Stimulated activated effector memory CD8-positive, alpha-beta T cell treated with anti-CD3 and anti-CD28 coated beads, Interleukin-12 subunit alpha, Interleukin-12 subunit beta, amount 100 ng/mL, for 72 hours (primary cell): ENCODE measurements around the gene FRMD4B.
A peak's percentile ranks its signal among the peaks of the same experiment; 100 is the strongest.

Source experiments
- ATAC-seq: fragments of 150-1000 bp; cut with Tn5 transposase; 2 replicates; pipeline ENCODE4 v1.10.0; 2021
- DNase-seq, 2 donors: peaks; one replicate each; pipeline ENCODE4 v3.0.0; 2021 to 2022; ENCODE audit warnings: low spot score in 2 of 2
- H3K27ac Mint-ChIP-seq: one replicate; pipeline ENCODE4 v1.8.0; 2022; ENCODE audit warnings: mild to moderate bottlenecking, mixed read lengths
- H3K36me3 Mint-ChIP-seq: one replicate; pipeline ENCODE4 v1.8.0; 2022; ENCODE audit warnings: mild to moderate bottlenecking, mixed read lengths
- H3K4me1 Mint-ChIP-seq: one replicate; pipeline ENCODE4 v1.8.0; 2022; ENCODE audit warnings: mixed read lengths
- H3K4me3 Mint-ChIP-seq: one replicate; pipeline ENCODE4 v1.8.0; 2022; ENCODE audit warnings: mild to moderate bottlenecking, mixed read lengths
- H3K9me3 Mint-ChIP-seq: one replicate; pipeline ENCODE4 v1.8.0; 2022; ENCODE audit warnings: mixed read lengths

The FRMD4B gene

GRCh38 chr3:69137412-69137811, 248.5 kb downstream of the FRMD4B start:
- no peak for DNase-seq
- H3K27ac Mint-ChIP-seq = no peak overlapping the region
- no peak overlapping the region for H3K4me3 Mint-ChIP-seq
- H3K4me1 Mint-ChIP-seq = no peaks in the 10 kb centered on the region
- ATAC-seq = no peak
- no peaks in the 10 kb centered on the region for H3K36me3 Mint-ChIP-seq
- H3K9me3 Mint-ChIP-seq = no peaks in the 10 kb centered on the region

GRCh38 chr3:69137005-69137404, 248.9 kb downstream of the FRMD4B start:
- Mint-ChIP-seq H3K27ac (no peak overlapping the region), H3K4me3 (no peak overlapping the region), H3K4me1 (no peaks in the 10 kb centered on the region), H3K36me3 (no peaks in the 10 kb centered on the region), H3K9me3 (no peaks in the 10 kb centered on the region)
- no peak for ATAC-seq
- DNase-seq = no peak

DNA sequence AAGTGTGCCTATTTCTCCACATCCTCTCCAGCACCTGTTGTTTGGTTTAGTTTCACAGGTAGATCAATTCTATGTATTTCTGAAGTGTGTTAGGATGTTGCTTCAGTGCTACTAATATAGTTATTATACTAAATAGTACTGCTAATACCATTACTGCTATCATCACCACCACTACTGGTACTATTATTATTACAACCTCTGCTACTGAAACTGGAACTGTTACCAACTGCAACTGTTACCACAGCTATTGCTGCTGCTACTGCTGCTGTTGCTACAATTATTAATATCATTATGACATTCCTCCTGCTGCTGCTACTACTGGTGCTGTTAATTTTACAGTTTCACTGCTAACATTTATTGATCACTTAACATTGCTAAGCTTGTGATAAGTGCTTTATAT, 255.2 kb downstream of the FRMD4B start:
- Mint-ChIP-seq H3K36me3 (no peaks in the 10 kb centered on the region), H3K4me1 (no peaks in the 10 kb centered on the region), H3K4me3 (no peak overlapping the region), H3K27ac (no peak overlapping the region), H3K9me3 (no peaks in the 10 kb centered on the region)
- ATAC-seq (peak; percentile 81), DNase-seq (no peak)

DNA sequence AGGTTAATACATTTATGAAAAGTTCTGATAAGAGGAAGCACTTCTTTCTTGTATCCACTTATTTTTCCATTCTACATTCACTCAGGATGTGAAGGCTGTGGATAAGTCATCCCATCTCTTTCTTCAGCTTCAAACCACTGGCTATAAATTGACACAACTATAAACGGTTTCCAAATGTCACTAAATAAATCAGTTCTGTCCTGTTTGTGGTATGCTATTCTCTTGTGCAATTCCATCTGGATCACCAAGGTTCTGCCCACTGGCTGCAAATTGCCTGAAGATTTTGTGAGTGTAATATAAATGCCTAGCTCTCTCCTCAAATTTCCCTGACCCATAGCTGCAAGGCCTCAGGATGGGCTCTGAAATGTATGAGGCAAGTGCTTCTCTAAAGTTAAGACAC, 256.4 kb downstream of the FRMD4B start:
- no peak for ATAC-seq
- H3K27ac Mint-ChIP-seq = no peak overlapping the region
- no peak overlapping the region for H3K4me3 Mint-ChIP-seq
- no peaks in the 10 kb centered on the region for H3K4me1 Mint-ChIP-seq
- H3K9me3 Mint-ChIP-seq = no peaks in the 10 kb centered on the region
- no peak for DNase-seq
- H3K36me3 Mint-ChIP-seq = no peaks in the 10 kb centered on the region

DNA sequence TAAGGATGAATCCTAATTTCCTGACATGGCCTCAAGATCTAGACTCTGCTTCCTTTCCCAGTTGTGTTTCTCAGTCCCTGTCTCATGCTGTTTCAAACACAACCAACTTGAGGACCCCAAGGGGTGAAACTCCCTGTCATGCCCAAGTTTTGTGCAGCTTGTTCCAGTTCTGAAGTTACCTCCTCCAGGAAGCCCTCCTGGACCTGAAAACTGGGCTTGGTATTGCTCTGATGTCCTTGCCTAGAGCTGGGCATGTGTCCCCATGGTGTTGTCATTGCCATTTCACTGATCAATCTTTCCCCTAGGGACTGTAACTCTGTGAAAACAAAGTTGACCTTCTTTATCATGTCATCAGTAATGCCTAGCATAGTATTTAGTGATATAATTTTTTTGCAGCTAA, 257.4 kb downstream of the FRMD4B start:
- H3K36me3 Mint-ChIP-seq = no peaks in the 10 kb centered on the region
- no peaks in the 10 kb centered on the region for H3K4me1 Mint-ChIP-seq
- H3K4me3 Mint-ChIP-seq = no peak overlapping the region
- no peak for DNase-seq
- H3K9me3 Mint-ChIP-seq = no peaks in the 10 kb centered on the region
- ATAC-seq = no peak
- no peak overlapping the region for H3K27ac Mint-ChIP-seq

DNA sequence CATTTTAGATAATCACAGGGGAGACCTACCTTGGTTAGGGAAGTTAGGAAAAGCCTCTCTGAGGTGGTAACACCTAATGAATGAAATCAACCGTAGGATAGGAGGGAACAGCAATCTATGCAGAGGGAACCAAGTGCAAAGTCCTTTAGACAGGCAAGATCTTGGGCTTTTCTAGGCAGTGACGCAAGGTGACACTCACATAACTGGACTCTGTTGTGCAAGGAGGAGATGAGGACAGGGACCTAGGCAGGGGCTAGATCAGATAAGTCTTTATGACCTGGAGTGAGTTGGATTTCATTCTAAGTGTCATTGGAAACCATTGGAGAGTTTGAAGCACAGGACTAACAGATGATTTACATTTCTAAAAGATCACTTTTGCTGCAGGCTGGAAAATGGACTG, 258.9 kb downstream of the FRMD4B start:
- Mint-ChIP-seq H3K4me3 (no peak overlapping the region), H3K27ac (no peak overlapping the region), H3K9me3 (no peaks in the 10 kb centered on the region), H3K36me3 (no peaks in the 10 kb centered on the region), H3K4me1 (no peaks in the 10 kb centered on the region)
- ATAC-seq (no peak), DNase-seq (no peak)

- DNase-seq = no peak
- Mint-ChIP-seq H3K36me3 (no peaks in the 10 kb centered on the region), H3K27ac (no peak overlapping the region), H3K4me1 (no peaks in the 10 kb centered on the region), H3K4me3 (no peak overlapping the region), H3K9me3 (no peaks in the 10 kb centered on the region)
- ATAC-seq = no peak
Observed at GRCh38 chr3:69126216-69126615, 259.7 kb downstream of the FRMD4B start.

GRCh38 chr3:69122403-69122802, 263.5 kb downstream of the FRMD4B start, which contains the start of gene LMOD3:
LMOD3 (minus strand) TSS chr3:69122595; CDS start chr3:69122386, 209 bp downstream.
- DNase-seq (no peak), ATAC-seq (no peak)
- Mint-ChIP-seq H3K27ac (no peak within 1 kb of the TSS), H3K4me1 (no peaks in the 10 kb centered on the region), H3K4me3 (no peak within 1 kb of the TSS), H3K9me3 (no peaks in the 10 kb centered on the region), H3K36me3 (no peaks in the 10 kb centered on the region)

DNA sequence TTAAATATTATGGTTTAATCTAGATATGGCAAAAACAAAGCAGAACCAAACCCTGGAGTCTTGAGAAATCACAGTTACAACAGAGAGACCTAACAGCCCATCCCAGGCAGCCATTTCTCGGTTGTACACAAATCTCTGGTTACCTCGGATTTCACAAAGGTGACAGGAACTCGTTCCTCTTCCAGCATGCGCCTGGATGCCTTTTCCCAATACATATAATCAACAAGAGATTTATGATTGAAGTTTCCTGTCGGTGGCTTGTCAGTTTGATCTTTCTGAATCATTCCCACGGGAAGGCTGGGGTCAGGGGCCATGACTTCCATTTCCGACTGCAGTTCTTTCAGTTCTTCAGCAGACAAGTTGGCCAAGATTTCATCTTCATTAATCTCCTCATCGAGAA, 263.9 kb downstream of the FRMD4B start:
- DNase-seq (no peak), ATAC-seq (no peak)
- no peak overlapping the region for H3K4me3 Mint-ChIP-seq
- H3K27ac Mint-ChIP-seq = no peak overlapping the region
- H3K9me3 Mint-ChIP-seq = no peaks in the 10 kb centered on the region
- H3K36me3 Mint-ChIP-seq = no peaks in the 10 kb centered on the region
- H3K4me1 Mint-ChIP-seq = no peaks in the 10 kb centered on the region

DNA sequence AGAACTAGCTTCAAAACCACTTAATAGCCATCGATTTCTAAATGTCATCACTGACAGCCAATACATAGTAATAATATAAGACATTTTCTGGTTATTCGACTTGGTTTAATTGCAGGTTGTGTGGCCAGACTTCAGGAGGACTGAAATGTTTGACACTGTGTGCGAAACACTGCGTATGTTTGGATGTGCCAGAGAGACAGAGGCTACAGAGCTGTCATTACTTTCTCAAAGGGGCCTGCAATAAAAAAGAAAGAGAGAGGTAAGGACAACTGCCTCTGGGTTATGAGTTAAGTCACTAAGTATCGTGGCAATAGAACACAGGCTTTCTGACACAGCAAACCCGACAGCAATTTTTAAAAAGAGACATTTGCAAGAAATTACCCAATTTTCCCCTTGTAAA, 264.4 kb downstream of the FRMD4B start:
- Mint-ChIP-seq H3K36me3 (no peaks in the 10 kb centered on the region), H3K9me3 (no peaks in the 10 kb centered on the region), H3K4me1 (no peaks in the 10 kb centered on the region), H3K4me3 (no peak overlapping the region), H3K27ac (no peak overlapping the region)
- DNase-seq (no peak), ATAC-seq (no peak)

GRCh38 chr3:69120879-69121464, 264.9 kb downstream of the FRMD4B start:
- Mint-ChIP-seq H3K27ac (no peak overlapping the region), H3K9me3 (no peaks in the 10 kb centered on the region), H3K36me3 (no peaks in the 10 kb centered on the region), H3K4me3 (no peak overlapping the region), H3K4me1 (no peaks in the 10 kb centered on the region)
- DNase-seq = peak; percentile 66 to 90
- peak; percentile 75 for ATAC-seq
